VCaP (cell line): Measurements from ENCODE around the gene PCNT.

ENCODE experiments used
- H3K27ac ChIP-seq: fragments of 450-650 bp; 2 replicates; pipeline ENCODE4 v1.5.1; 2017
- TF ChIP-seq, protein P1 (sequence below): fragments of 450-650 bp; conservative IDR thresholded peaks from 2 replicates; pipeline ENCODE4 v1.5.1; 2017; ENCODE audit warnings: mild to moderate bottlenecking, moderate library complexity

Gene PCNT

GRCh38 chr21:46345861-46346260 lies 21.9 kb downstream of the PCNT start:
- H3K27ac ChIP-seq = peak overlapping the region; percentile 54; the same call in 1 of the 2 replicates
- TF ChIP-seq, protein P1, sequence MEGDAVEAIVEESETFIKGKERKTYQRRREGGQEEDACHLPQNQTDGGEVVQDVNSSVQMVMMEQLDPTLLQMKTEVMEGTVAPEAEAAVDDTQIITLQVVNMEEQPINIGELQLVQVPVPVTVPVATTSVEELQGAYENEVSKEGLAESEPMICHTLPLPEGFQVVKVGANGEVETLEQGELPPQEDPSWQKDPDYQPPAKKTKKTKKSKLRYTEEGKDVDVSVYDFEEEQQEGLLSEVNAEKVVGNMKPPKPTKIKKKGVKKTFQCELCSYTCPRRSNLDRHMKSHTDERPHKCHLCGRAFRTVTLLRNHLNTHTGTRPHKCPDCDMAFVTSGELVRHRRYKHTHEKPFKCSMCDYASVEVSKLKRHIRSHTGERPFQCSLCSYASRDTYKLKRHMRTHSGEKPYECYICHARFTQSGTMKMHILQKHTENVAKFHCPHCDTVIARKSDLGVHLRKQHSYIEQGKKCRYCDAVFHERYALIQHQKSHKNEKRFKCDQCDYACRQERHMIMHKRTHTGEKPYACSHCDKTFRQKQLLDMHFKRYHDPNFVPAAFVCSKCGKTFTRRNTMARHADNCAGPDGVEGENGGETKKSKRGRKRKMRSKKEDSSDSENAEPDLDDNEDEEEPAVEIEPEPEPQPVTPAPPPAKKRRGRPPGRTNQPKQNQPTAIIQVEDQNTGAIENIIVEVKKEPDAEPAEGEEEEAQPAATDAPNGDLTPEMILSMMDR = no peak

DNA sequence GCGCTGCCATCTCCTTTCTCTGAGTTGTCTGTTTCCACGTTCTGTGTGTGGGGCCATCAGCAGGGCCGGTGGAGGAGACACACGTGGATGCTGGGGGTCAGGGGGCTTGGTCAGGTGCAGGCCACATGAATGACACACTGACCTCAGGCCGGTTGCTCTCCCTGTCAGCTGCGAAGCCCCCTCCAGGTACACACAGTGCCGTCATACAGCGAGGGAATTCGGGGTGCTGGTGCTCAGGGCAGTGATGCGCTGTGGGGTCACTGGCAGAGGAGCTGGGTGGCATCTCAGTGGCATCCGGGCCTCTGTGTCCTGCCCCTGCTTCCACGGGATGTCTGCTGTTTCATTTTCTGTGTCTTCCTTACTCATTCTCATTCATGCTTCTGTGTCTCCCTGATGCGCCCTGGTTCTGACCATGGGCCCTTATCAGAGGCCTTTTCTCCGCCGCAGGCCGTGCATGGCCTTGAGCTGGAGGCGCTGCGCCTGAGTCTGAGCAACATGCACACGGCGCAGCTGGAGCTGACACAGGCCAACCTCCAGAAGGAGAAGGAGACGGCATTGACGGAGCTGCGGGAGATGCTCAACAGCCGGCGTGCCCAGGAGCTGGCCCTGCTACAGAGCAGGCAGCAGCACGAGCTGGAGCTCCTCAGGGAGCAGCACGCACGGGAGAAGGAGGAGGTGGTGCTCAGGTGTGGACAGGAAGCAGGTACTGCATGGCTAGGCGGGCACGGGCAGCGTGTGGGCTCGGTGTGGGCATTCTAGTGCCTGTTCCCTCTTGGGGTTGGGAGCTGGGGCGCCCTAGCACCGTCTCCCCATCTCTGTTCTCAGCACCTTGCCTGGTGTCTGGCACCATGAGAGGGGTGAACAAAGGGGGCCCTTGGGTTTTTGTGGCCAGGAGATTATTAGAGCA lies 22.6 kb downstream of the PCNT start:
- H3K27ac ChIP-seq = peak overlapping the region; percentile 54

GRCh38 chr21:46347203-46347550 lies 23.2 kb downstream of the PCNT start:
- TF ChIP-seq, protein P1 = no peak
- peak overlapping the region; percentile 54 for H3K27ac ChIP-seq

More for the DNA sequence above, 22.6 kb downstream of the PCNT start:
- TF ChIP-seq, protein P1 = no peak

- H3K27ac ChIP-seq = peak overlapping the region; percentile 54
- TF ChIP-seq, protein P1 = peak; percentile 34
Observed at GRCh38 chr21:46347791-46348381, 23.9 kb downstream of the PCNT start.

- TF ChIP-seq, protein P1 = no peak
- no peak overlapping the region for H3K27ac ChIP-seq
Observed at GRCh38 chr21:46349134-46349760, 25.3 kb downstream of the PCNT start.

GRCh38 chr21:46350571-46350970 lies 26.6 kb downstream of the PCNT start:
- TF ChIP-seq, protein P1 = no peak
- peak overlapping the region; percentile 79 for H3K27ac ChIP-seq

GRCh38 chr21:46350981-46351380 lies 27.0 kb downstream of the PCNT start:
- TF ChIP-seq, protein P1 = no peak
- H3K27ac ChIP-seq = peak overlapping the region; percentile 79
